Nephron (organoid): Measurements from ENCODE around the gene NOP53.

ENCODE experiments used
- H3K27ac Mint-ChIP-seq, 3 experiments: 2 replicates each; pipeline ENCODE4 v1.8.0; 2020; ENCODE audit warnings: mixed read lengths in 3 of 3, mild to moderate bottlenecking in 2 of 3, moderate library complexity in 1 of 3
- H3K27me3 Mint-ChIP-seq: 2 replicates; pipeline ENCODE4 v1.8.0; 2021; ENCODE audit warnings: low read depth, mild to moderate bottlenecking, moderate library complexity, mixed read lengths
- H3K36me3 Mint-ChIP-seq: 2 replicates; pipeline ENCODE4 v1.8.0; 2020; ENCODE audit warnings: low read depth, mixed read lengths
- H3K4me1 Mint-ChIP-seq: 2 replicates; pipeline ENCODE4 v1.8.0; 2020; ENCODE audit warnings: mixed read lengths
- H3K4me3 Mint-ChIP-seq, 3 experiments: 2 replicates each; pipeline ENCODE4 v1.8.0; 2020; ENCODE audit warnings: mild to moderate bottlenecking in 3 of 3, mixed read lengths in 3 of 3, moderate library complexity in 2 of 3
- H3K9me3 Mint-ChIP-seq: 2 replicates; pipeline ENCODE4 v1.8.0; 2020; ENCODE audit warnings: mixed read lengths
- TF ChIP-seq, protein P1 (sequence below), 3 experiments: fragments of 200-600 bp; sonication (generic); IDR thresholded peaks; one replicate each; pipeline ENCODE4 v1.5.0; 2021; ENCODE audit warnings: antibody characterized with exemption in 3 of 3; ENCODE audit not compliant: unreplicated experiment in 3 of 3

The NOP53 gene

DNA sequence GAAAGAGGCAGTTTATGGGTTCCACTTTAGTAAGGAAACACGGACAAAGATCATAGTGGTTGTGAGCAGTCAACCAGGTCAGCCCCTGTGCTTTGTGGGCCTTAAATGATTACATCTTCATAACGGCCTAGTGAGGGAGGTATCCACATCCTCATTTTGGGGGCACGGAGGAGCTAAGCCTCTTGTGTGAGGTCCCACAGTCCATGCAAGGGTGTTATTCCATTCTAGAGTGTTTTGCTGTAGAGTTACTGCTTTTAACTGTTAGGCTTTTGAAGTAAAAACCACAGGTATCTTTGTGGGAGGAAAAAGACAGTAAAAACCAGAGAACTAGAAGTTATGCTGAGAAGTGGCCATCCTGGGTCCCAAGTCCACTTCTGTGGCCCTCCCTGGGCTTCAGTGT lies 4.0 kb downstream of the NOP53 start:
- Mint-ChIP-seq H3K36me3 (peaks cover 37% of the 10 kb centered on the region), H3K27me3 (peaks cover 4% of the 10 kb centered on the region), H3K4me3 (peak overlapping the region in 2 of 3 experiments; percentile 10 to 56), H3K4me1 (peaks cover 10% of the 10 kb centered on the region), H3K27ac (no peak overlapping the region), H3K9me3 (no peaks in the 10 kb centered on the region)
- TF ChIP-seq, protein P1, sequence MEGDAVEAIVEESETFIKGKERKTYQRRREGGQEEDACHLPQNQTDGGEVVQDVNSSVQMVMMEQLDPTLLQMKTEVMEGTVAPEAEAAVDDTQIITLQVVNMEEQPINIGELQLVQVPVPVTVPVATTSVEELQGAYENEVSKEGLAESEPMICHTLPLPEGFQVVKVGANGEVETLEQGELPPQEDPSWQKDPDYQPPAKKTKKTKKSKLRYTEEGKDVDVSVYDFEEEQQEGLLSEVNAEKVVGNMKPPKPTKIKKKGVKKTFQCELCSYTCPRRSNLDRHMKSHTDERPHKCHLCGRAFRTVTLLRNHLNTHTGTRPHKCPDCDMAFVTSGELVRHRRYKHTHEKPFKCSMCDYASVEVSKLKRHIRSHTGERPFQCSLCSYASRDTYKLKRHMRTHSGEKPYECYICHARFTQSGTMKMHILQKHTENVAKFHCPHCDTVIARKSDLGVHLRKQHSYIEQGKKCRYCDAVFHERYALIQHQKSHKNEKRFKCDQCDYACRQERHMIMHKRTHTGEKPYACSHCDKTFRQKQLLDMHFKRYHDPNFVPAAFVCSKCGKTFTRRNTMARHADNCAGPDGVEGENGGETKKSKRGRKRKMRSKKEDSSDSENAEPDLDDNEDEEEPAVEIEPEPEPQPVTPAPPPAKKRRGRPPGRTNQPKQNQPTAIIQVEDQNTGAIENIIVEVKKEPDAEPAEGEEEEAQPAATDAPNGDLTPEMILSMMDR (IDR thresholded peaks at IDR 0.05; ENCODE audit: unreplicated experiment in 3 of 3) = no peak

- Mint-ChIP-seq H3K4me1 (peaks cover 4% of the 10 kb centered on the region), H3K9me3 (no peaks in the 10 kb centered on the region), H3K27me3 (no peaks in the 10 kb centered on the region), H3K36me3 (peaks cover 37% of the 10 kb centered on the region), H3K4me3 (no peak overlapping the region), H3K27ac (no peak overlapping the region)
- TF ChIP-seq, protein P1 (IDR thresholded peaks at IDR 0.05; ENCODE audit: unreplicated experiment in 3 of 3) = no peak
These were observed 5.4 kb downstream of the NOP53 start for GRCh38 chr19:47750752-47751151.

- H3K36me3 Mint-ChIP-seq = peaks cover 44% of the 10 kb centered on the region
These were observed 7.3 kb downstream of the NOP53 start for GRCh38 chr19:47752440-47753211.

GRCh38 chr19:47754206-47755064 lies 9.1 kb downstream of the NOP53 start:
- Mint-ChIP-seq H3K27me3 (peaks cover 4% of the 10 kb centered on the region), H3K9me3 (no peaks in the 10 kb centered on the region), H3K4me1 (no peaks in the 10 kb centered on the region), H3K4me3 (no peak overlapping the region), H3K36me3 (peaks cover 49% of the 10 kb centered on the region), H3K27ac (no peak overlapping the region)
- TF ChIP-seq, protein P1 (IDR thresholded peaks at IDR 0.05; ENCODE audit: unreplicated experiment in 3 of 3) = no peak

More at GRCh38 chr19:47752440-47753211, 7.3 kb downstream of the NOP53 start:
- Mint-ChIP-seq H3K4me1 (no peaks in the 10 kb centered on the region), H3K9me3 (no peaks in the 10 kb centered on the region), H3K27me3 (no peaks in the 10 kb centered on the region), H3K4me3 (no peak overlapping the region), H3K27ac (no peak overlapping the region)
- TF ChIP-seq, protein P1 (IDR thresholded peaks at IDR 0.05; ENCODE audit: unreplicated experiment in 3 of 3) = no peak

DNA sequence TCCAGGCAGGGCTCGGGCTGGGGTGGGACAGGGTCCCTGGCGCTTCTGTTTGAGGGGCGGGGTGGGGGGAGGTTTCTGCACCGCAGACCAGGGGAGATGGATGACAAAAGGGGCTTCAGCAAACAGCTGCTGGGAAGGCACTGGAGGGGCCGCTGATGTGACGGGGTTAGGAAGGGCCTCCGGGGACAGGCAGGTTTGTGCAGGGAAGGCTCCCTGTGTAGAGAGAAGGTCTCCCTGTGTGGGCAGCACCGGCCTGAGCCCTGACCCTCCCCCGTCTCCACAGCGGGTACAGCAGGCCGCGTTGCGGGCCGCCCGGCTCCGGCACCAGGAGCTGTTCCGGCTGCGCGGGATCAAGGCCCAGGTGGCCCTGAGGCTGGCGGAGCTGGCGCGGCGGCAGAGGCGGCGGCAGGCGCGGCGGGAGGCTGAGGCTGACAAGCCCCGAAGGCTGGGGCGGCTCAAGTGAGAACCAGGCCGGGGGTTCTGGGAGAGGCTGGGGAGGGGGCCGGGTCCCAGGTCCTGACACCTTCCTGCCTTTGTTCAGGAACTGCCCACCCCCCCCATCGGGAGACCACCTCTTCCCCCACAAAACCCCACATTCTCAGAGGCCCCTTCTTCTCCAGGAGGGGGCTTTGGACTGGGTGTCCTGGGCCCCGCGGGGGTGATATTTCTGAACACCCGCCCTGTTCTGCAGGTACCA lies 9.9 kb downstream of the NOP53 start:
- TF ChIP-seq, protein P1 (IDR thresholded peaks at IDR 0.05; ENCODE audit: unreplicated experiment in 3 of 3) = no peak
- Mint-ChIP-seq H3K36me3 (peaks cover 49% of the 10 kb centered on the region), H3K4me1 (no peaks in the 10 kb centered on the region), H3K27me3 (peaks cover 4% of the 10 kb centered on the region), H3K9me3 (no peaks in the 10 kb centered on the region), H3K27ac (no peak overlapping the region), H3K4me3 (no peak overlapping the region)
